GM12878 (cell line): Measurements from ENCODE around the gene OLIG3.

Source experiments
- ATF2 ChIP-seq: IDR thresholded peaks from 2 replicates; pipeline ENCODE4 v1.6.1; 2012; ENCODE audit warnings: low read length, inconsistent platforms
- EP300 ChIP-seq, 2 experiments: fragments of 150-350 bp in 1 of 2; IDR thresholded peaks; 2 replicates each; pipeline ENCODE4 v1.6.1; 2011 to 2012; ENCODE audit warnings: low read depth in 2 of 2, low read length in 2 of 2, borderline replicate concordance in 1 of 2, improper control_type of control experiment in 1 of 2, inconsistent platforms in 1 of 2; ENCODE audit not compliant: control insufficient read depth in 1 of 2
- NFYB ChIP-seq: IDR thresholded peaks from 2 replicates; pipeline ENCODE4 v1.6.1; 2011; ENCODE audit warnings: low read depth, mild to moderate bottlenecking, low read length, improper control_type of control experiment, moderate library complexity; ENCODE audit not compliant: insufficient read depth
- PAX5 ChIP-seq: IDR thresholded peaks from 2 replicates; pipeline ENCODE4 v1.6.1; 2011; ENCODE audit warnings: low read depth, low read length, borderline replicate concordance
- POLR2A ChIP-seq: IDR thresholded peaks from 2 replicates; pipeline ENCODE4 v1.6.1; 2011; ENCODE audit warnings: low read depth, mild to moderate bottlenecking, low read length
- TCF12 ChIP-seq: IDR thresholded peaks from 2 replicates; pipeline ENCODE4 v1.6.1; 2011; ENCODE audit warnings: low read depth, mild to moderate bottlenecking, low read length
- ZBTB40 ChIP-seq: fragments of 450-650 bp; IDR thresholded peaks from 2 replicates; pipeline ENCODE4 v1.6.1; 2016; ENCODE audit warnings: mild to moderate bottlenecking, moderate library complexity, borderline replicate concordance
- TF ChIP-seq, protein P1 (sequence below), 3 experiments: IDR thresholded peaks in 2 of 3; conservative IDR thresholded peaks in 1 of 3; 2 replicates each; pipeline ENCODE4 v1.5.1; 2011; ENCODE audit warnings: low read depth in 3 of 3, low read length in 3 of 3, mild to moderate bottlenecking in 3 of 3, control low read depth in 2 of 3, moderate library complexity in 2 of 3, inconsistent platforms in 1 of 3, mixed read lengths in 1 of 3; ENCODE audit not compliant: control insufficient read depth in 2 of 3, insufficient read depth in 1 of 3; ENCODE audit errors: extremely low read depth in 1 of 3

- TF ChIP-seq ATF2 = no peak
- TF ChIP-seq, protein P1, sequence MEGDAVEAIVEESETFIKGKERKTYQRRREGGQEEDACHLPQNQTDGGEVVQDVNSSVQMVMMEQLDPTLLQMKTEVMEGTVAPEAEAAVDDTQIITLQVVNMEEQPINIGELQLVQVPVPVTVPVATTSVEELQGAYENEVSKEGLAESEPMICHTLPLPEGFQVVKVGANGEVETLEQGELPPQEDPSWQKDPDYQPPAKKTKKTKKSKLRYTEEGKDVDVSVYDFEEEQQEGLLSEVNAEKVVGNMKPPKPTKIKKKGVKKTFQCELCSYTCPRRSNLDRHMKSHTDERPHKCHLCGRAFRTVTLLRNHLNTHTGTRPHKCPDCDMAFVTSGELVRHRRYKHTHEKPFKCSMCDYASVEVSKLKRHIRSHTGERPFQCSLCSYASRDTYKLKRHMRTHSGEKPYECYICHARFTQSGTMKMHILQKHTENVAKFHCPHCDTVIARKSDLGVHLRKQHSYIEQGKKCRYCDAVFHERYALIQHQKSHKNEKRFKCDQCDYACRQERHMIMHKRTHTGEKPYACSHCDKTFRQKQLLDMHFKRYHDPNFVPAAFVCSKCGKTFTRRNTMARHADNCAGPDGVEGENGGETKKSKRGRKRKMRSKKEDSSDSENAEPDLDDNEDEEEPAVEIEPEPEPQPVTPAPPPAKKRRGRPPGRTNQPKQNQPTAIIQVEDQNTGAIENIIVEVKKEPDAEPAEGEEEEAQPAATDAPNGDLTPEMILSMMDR (IDR thresholded peaks at IDR 0.05 in 2 of 3, conservative IDR thresholded peaks at IDR 0.05 in 1 of 3; ENCODE audit: control insufficient read depth in 2 of 3, extremely low read depth in 1 of 3, insufficient read depth in 1 of 3, low read depth in 3 of 3, low read length in 3 of 3) = no peak
- no peak for TF ChIP-seq POLR2A
- no peak for TF ChIP-seq NFYB
- TF ChIP-seq TCF12 = no peak
- TF ChIP-seq EP300 (IDR thresholded peaks at IDR 0.05; ENCODE audit: borderline replicate concordance in 1 of 2, control insufficient read depth in 1 of 2, low read depth in 2 of 2, low read length in 2 of 2) = no peak
- no peak for TF ChIP-seq PAX5
- TF ChIP-seq ZBTB40 = no peak
Observed at GRCh38 chr6:137512757-137513605, 18.8 kb upstream of the OLIG3 start.
